GM12892 (cell line): ENCODE results near the gene EIF4ENIF1.

Source experiments
- POLR2A ChIP-seq: IDR thresholded peaks from 2 replicates; pipeline ENCODE4 v1.6.1; 2011; ENCODE audit warnings: low read depth, low read length, control low read depth
- POLR2AphosphoS5 ChIP-seq: IDR thresholded peaks from 2 replicates; pipeline ENCODE4 v1.6.1; 2011; ENCODE audit warnings: low read depth, low read length, control low read depth
- TAF1 ChIP-seq: IDR thresholded peaks from 2 replicates; pipeline ENCODE4 v1.6.1; 2011; ENCODE audit warnings: low read depth, mild to moderate bottlenecking, control low read depth, low read length, borderline replicate concordance

GRCh38 chr22:31477329-31477728 is 12.3 kb downstream of the EIF4ENIF1 start:
- TF ChIP-seq POLR2A (no peak), POLR2AphosphoS5 (no peak), TAF1 (no peak)
